ENCODE data around the gene DIRAS1.
"Not testable (repeated sequence)": the region's sequence is repeated elsewhere in the genome, so short reads cannot be mapped to it uniquely, and the experiment has no call there.

The DIRAS1 gene

DNA sequence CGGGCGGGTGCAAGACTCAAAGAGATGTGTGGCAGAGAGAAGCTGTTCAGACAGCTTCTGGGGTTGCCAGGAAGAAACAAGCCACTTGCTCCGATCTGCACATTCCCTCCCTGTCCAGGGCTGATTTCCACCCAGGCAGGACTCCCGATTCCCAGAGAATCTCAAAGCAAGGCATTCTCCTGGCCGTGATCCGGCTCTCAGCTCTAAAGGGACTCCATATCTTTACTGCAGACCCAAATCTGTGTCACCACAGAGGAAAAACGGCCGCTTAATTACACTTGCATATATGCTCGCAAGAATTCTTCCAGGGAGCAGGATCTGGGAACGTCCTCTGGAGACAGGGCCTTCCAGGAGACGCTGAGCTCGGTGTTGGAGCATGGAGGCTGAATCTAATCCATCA lies 44.3 kb downstream of the DIRAS1 start:
- no peak for DNase-seq (ENCODE audit: low read depth in 2 of 2)

DNA sequence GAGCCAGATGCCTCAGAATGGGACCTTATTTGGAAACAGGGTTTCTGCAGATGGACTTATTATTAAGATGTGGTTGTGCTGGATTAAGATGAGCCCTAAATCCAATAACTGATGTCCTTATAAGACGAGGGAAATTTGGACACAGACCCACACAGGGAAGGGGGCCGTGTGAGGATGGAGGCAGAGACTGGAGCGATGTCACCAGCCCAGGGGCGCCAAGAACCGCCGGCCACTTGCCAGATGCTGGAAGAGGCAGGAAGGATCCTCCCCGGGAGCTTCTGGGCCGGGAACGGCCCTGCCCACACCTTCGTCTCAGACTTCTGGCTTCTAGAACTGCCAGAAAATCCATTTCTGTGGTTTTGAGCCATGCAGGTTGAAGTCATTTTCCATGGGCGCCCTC lies 45.3 kb downstream of the DIRAS1 start:
- DNase-seq (ENCODE audit: low read depth in 2 of 2), result no peak

DNA sequence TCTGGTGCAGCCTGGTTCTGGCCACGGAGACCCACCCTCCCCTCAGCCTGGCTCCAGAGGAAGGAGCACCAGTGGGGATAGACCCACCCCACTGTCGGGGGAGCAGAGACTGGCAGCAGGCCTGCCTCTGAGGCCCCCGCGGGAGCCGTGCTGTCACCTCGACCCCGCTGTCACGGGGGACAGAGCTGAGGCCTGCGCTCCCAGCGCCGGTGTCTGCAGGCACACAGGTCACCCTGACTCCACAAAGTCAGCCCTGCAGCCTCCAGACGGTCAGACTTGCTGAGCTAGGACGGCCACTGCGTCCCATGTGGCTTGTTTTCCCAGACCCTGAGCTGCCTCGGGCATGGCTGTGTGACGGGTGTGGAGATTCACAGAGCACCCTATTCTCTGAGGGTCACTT lies 51.0 kb downstream of the DIRAS1 start:
- no peak for DNase-seq (ENCODE audit: low read depth in 2 of 2)

DNA sequence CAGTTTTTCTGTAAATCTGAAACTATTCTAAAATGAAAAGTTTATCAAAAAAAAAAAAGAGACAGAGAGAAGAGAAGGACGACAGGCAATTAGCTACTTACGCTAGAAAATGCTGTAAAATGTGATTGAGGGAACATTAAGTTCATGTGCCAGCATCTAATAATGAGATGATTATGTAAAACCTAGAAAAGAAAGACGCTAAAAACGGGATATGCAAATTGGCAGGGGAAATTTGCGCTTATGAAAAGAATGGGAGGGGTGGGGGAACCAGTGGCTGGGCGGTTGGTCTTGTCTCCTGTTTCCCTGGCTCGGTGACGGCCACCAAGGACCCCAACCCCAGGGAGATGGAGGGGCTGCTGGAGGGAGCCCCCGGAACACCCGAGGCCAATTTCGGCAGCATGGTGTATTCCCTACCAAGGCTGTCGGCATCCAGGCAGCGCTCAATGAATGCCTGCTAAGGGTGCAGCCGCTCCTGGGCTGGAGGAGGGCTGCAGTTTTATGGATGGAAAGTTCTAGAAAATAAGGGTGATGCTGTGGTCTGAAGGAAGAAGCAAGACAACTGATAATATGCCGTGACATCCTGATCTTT lies 52.9 kb downstream of the DIRAS1 start:
- no peak for DNase-seq (ENCODE audit: low read depth in 2 of 2)

DNA sequence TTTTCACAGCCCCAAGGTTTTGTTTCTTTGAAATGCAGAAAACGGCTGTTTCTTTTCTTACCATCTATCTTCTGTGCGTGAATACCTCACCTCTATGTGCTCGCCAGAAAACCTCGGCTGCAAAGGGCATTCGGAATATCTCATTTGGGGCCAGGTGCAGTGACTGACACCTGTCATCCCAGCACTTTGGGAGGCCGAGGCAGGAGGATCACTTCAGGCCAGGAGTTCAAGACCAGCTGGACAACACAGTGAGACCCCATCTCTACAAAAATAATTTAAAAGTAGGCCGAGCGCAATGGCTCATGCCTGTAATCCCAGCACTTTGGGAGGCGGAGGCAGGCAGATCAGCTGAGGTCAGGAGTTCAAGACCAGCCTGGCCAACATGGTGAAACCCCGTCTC lies 53.8 kb downstream of the DIRAS1 start:
- not testable (repeated sequence) for DNase-seq (ENCODE audit: low read depth in 2 of 2)

DNA sequence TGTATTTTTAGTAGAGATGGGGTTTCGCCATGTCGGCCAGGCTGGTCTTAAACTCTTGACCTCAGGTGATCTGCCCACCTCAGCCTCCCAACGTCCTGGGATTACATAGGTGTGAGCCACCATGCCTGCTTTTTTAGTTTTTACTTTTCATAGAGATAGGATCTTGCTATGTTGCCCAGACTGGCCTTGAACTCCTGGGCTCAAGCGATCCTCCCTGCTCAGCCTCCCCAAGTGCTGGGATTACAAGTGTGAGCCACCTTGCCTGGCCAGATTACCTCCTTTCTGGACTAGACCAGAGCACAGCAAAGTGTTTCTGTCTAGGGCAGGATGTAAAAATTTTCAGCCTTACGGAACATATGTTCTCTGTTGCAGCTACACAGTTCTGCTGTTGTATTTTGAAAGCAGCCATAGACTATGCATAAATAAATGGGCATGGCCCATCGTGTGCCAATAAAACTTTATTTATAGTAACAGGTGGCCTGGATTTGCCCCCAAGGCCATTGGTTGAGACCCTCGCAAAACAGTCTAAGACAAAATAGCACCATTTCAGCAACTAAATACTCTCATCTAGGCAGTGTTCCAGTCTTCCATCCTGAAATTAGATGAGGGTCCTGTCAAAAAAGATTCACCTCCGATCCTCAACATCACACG lies 54.7 kb downstream of the DIRAS1 start:
- DNase-seq (ENCODE audit: low read depth in 2 of 2), result no peak

DNA sequence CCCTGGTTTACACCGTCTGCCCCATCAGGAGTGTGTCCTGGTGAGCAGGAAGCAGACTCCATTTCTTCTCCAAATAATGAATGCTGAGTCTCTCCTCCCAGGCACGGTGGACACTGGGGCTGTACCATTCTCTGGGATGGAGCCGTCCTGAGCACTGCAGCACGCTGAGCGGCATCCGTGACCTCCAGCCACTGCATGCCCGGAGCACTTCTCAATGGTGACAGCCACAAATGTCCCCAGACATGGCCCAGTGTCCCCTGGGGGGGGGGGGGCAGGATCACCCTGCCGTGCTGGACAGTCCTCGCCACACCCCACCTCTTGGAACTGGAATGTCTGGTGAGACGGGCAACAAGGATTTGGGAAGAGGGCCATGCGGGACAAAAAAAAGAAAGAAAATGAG lies 56.1 kb downstream of the DIRAS1 start:
- no peak for DNase-seq (ENCODE audit: low read depth in 2 of 2)

Data from stimulated activated CD4-positive, alpha-beta T cell treated with anti-CD3 and anti-CD28 coated beads, Interleukin-15, amount 100 ng/mL, for 48 hours (primary cell).